COLO829 (cell line): ENCODE measurements around the gene PPP1R7.

ENCODE experiments used
- DNase-seq: peaks from one replicate; pipeline ENCODE4 v3.0.0; 2012; ENCODE audit warnings: low spot score

Gene PPP1R7

DNA sequence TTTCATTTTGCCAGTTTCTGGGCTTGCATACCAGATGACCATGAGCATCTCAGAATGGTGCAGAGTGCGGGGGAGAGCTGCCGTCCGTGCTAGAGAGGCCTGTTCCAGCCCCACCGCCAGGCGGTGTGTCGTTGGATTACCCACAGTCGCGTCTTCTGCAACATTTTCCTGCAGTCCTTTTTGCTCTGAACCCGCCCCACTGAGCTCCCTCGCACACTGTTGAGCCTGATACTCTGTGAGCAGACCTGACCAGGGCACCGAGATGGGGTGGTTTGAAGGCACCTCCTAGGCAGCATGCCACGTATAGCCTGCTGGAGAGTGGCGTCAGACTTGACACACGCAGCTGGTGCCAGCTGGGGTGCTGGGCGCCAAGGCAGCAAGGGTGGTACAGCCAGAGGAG is 18.1 kb downstream of the PPP1R7 start:
- no peak for DNase-seq

DNA sequence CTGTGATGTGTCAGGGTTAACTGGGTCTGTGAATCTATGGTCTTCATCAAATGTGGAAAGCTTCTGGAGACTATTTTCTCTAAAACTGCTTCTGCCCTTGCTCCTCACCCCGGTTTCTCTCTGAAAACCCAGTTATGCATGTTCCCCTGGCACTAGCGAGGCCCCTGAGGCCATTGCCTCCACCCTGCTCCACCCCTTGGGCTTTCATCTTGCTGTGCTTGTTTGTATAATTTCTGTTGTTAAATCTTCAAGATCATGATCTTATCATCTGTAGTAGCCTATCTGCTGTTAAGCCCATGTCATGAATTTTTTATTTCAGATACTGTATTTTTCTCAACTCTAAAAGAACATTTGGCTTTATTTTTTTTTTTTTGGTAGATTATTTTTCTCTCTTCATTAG is 23.3 kb downstream of the PPP1R7 start:
- no peak for DNase-seq

DNA sequence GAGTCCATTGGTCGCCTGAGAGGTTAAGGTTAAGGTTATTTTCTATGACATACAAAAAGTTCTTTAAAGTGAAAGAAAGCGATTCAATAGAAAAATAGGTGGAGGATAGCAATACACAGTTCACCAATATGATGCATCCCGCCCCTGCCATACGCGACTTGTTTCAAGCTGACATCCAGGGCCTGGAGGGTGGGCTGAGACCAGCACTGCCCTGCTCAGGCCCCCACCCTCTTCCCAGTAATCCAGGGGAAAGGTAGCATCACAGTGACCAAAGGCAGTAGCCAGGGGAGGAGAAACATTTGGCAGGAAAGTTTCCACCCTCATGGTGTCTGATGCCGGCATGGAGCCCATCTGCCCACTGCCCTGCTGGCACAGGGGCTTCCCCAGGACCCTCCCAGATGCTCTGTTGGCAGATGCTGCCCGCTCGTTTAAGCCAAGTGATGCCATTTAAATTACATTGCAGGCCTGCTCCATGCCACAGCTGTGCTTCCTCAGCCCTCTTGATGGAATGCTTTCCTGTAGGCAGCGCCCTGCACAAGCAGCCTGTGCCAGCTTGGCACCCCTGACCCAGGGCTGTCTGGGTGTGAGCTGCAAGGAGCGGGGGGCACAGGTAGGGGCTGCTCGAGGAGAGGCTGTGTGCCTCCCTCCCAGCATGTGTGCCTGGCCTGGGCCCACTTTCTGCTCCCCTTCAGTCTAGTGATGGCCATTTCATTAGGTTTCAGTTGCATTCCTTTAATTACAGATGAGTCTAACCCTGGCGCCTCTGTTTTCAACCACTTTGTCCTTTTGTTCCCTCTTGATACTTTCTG is 27.5 kb downstream of the PPP1R7 start:
- no peak for DNase-seq

DNA sequence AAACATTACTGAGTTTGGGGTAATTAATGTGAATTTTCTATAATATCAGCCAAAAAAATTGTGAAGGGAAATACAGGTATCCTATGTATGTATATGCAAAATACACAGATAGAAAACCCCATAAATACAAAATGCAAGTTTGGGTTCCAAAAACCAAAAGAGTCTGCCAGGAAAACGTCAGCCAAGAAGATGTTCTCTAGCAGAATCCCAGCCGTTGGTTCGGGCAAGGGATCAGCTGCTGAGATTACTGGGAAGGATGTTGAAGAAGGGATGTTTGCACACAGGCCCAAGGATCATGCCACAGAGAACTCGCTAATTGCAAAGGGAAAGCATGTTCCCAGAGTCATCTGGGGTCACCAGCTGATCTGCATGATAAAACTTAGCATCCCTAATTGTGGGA is 28.7 kb downstream of the PPP1R7 start:
- no peak for DNase-seq

DNA sequence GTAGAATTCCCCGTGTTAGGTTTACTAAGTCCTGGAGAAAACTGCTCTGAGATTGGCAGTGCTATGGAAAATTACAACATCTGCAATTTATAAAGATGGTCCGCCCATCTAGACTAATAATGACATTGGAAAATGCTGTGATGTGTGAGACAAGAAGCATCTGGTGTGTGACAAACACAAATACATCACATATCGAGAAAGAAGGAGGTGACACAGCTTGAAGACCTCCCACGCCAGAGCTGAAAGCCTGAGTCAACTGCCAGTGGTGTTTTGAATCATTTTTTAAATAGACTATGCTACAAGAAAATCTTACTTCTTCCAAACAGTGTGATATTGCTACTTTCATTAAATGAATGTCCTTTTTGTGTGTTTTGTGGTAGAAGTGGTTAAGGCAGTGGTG is 29.6 kb downstream of the PPP1R7 start:
- no peak for DNase-seq

- no peak for DNase-seq
Observed at GRCh38 chr2:241180495-241180894, 30.2 kb downstream of the PPP1R7 start.

- no peak for DNase-seq
Observed at GRCh38 chr2:241182126-241182525, 31.9 kb downstream of the PPP1R7 start.

GRCh38 chr2:241182531-241183133 is 32.4 kb downstream of the PPP1R7 start:
- no peak for DNase-seq

DNA sequence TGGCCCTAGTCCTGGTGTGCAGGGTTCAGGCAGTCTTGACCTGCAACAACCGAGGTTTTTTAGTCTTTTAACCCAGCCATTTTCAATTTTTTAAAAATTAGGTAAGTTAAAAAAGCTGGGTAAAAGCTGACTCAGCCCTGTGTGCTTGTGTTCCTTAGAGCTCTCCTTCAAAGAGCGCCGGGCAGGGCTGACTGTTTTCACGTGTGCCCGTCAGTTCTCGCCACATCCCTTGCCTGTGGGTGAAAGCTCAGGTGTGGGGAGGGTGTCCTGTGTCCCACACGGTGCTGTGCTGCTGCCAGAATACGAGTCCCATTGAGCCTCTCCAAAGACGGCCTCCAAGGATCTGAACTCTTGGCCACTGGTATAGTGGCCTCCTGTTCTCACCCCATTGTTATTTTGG is 33.0 kb downstream of the PPP1R7 start:
- DNase-seq = no peak

GRCh38 chr2:241184901-241185300 is 34.6 kb downstream of the PPP1R7 start:
- DNase-seq = no peak

GRCh38 chr2:241185961-241186360 is 35.7 kb downstream of the PPP1R7 start:
- no peak for DNase-seq

DNA sequence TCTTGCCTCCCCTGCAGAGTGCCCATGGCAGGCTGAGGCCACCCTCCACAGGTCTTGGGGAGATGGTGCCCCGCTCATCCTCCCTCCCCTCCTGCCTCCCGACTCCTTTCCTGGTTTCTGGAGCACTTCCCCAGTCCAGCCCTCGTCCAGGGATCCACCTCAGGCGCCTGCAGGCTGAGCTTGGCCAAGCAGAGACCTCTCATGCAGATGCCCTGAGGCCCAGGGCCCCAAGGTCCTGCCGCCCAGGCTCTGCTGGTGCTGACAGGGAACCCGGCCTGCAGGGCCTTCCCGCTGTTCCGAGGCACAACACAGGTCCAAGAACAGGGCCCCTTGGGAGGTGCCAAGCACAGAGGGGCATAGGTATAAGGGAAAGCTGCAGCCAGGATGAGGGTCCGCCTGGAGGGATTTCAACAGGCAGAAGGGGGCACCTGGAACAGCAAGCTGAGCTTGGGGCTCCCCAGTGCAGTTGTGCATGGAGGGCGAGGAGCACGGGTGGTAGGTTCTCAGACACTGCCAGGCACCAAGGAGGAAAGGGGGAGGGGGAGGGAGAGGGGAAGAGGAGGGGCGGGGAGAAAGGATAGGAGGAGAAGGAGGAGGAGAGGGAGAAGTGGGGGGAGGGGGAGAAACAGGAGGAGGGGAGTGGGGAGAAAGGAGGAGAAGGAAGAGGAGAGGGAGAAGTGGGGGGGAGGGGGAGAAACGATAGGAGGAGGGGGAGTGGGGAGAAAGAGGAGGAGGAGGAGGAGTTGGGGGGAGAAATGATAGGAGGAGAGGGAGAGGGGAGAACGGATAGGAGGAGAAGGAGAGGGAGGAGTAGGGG is 37.0 kb downstream of the PPP1R7 start:
- DNase-seq = no peak

- DNase-seq = no peak
Observed at GRCh38 chr2:241187918-241188234, 37.6 kb downstream of the PPP1R7 start.

GRCh38 chr2:241188361-241189092 is 38.3 kb downstream of the PPP1R7 start, which contains the start of gene ANO7:
ANO7 (plus strand) TSS chr2:241188677; CDS start chr2:241190064, 1,387 bp downstream.
- DNase-seq = no peak

GRCh38 chr2:241189093-241189855 is 39.0 kb downstream of the PPP1R7 start:
- no peak for DNase-seq

DNA sequence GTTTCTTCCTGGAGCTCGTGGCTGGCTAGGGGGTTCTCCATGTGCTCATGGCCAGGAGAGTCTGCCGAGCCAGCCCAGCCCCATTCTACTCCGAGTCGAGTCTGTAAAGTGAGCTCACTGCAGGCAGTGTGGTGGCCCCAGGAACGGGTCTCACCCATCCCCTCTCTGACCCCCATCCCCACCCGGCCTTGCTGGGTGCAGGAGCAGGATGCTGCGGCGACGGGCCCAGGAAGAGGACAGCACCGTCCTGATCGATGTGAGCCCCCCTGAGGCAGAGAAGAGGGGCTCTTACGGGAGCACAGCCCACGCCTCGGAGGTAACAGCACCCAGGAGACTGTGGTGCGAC is 39.6 kb downstream of the PPP1R7 start:
- no peak for DNase-seq

- no peak for DNase-seq
Observed at GRCh38 chr2:241190291-241190981, 40.2 kb downstream of the PPP1R7 start.

GRCh38 chr2:241191081-241191480 is 40.8 kb downstream of the PPP1R7 start:
- DNase-seq = no peak

GRCh38 chr2:241193271-241193670 is 43.0 kb downstream of the PPP1R7 start:
- DNase-seq = no peak

- no peak for DNase-seq
Observed at GRCh38 chr2:241194811-241195210, 44.5 kb downstream of the PPP1R7 start.

- DNase-seq = no peak
Observed at GRCh38 chr2:241195506-241196130, 45.4 kb downstream of the PPP1R7 start.
